Activated naive CD4-positive, alpha-beta T cell treated with anti-CD3 and anti-CD28 coated beads, Interleukin-2, amount 10 ng/mL, durations not matched to agents 7 days and 5 days (primary cell): ENCODE data around the gene GALE.
"Not testable (repeated sequence)": the region's sequence is repeated elsewhere in the genome, so short reads cannot be mapped to it uniquely, and the experiment has no call there.

ENCODE experiments used
- CTCF ChIA-PET: fragments of 350-600 bp; sonication (Branson Sonifier 250); formaldehyde crosslinking; loops from one replicate; lab custom pipeline; 2021; ENCODE audit warnings: antibody characterized with exemption; lab: Charles Lee
- DNase-seq: peaks from one replicate; pipeline ENCODE4 v3.0.0-alpha.2; 2020
- H3K27ac Mint-ChIP-seq: one replicate; pipeline ENCODE4 v1.8.0; 2021; ENCODE audit warnings: mild to moderate bottlenecking, moderate library complexity, mixed read lengths
- H3K27me3 Mint-ChIP-seq: one replicate; pipeline ENCODE4 v1.8.0; 2021; ENCODE audit warnings: mild to moderate bottlenecking, mixed read lengths
- H3K36me3 Mint-ChIP-seq: one replicate; pipeline ENCODE4 v1.8.0; 2021; ENCODE audit warnings: mixed read lengths
- H3K4me1 Mint-ChIP-seq: one replicate; pipeline ENCODE4 v1.8.0; 2021; ENCODE audit warnings: mixed read lengths
- H3K4me3 Mint-ChIP-seq: one replicate; pipeline ENCODE4 v1.8.0; 2021; ENCODE audit warnings: mild to moderate bottlenecking, moderate library complexity, mixed read lengths
- H3K9me3 Mint-ChIP-seq: one replicate; pipeline ENCODE4 v1.8.0; 2021; ENCODE audit warnings: mixed read lengths

GALE gene

DNA sequence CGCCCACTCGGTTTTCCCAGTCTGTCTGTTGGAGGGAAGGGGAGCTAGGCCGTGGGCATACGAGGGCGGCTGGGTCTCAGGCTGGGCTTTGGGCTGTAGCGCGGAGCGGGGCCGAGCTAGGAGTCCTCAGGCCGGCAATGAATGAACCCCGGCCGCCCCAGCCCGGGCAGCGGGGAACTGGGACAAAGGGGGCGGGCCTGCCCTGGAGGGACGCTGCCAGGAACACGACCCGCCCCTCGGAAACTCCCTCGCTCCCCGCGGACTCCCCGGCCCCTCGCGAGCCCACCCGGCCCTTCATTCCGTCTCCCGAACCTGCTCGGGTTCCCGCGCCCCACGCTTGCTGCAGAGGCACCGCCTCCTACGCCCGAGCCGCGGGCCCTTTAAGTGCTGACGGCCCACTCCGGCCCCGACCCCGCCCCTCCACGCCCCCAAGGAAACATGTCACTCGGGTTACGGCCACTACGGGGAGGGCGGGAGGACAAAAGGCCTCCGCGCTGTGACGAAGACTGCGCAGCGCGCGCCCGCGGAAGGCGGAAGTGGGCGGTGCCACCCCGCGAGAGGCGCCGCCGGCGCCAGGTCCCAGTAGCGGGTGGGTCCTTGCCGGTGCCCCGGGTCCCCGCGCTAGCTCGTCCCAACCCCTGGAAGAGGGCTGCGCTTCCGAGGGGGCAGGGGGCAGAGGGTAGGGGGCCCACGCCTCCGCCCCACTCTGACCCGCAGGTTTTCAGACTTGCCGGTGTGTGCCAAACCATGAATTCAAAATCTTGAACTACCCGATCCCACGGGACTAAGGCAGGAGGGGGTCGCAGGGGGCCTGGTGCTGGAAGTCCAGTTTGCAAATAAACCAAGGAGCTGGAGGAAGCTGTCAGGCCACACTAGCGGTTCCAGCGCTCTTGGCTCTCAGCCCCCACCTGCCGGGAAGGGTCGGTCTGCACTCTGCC is at the start of gene GALE:
Gene GALE, minus strand, starts transcription at position 355 of the 938 bp plus-strand sequence. CDS start 1,747 bp downstream, outside the sequence.
- H3K4me1 Mint-ChIP-seq, result peaks cover 24% of the 10 kb centered on the region
- CTCF ChIA-PET, result interaction anchor here (1.5 to 2.1 kb wide), 4 partner anchors 10 to 29 kb away, joined by 3 to 8 read pairs (median 7); partner anchors contain the start of gene PITHD1
- peak within 1 kb of the TSS; percentile 90 for H3K27ac Mint-ChIP-seq
- H3K4me3 Mint-ChIP-seq, result peak within 1 kb of the TSS; percentile 93
- H3K9me3 Mint-ChIP-seq, result no peaks in the 10 kb centered on the region
- DNase-seq, result peak; percentile 98
- H3K36me3 Mint-ChIP-seq, result peaks cover 29% of the 10 kb centered on the region
- H3K27me3 Mint-ChIP-seq, result no peaks in the 10 kb centered on the region

DNA sequence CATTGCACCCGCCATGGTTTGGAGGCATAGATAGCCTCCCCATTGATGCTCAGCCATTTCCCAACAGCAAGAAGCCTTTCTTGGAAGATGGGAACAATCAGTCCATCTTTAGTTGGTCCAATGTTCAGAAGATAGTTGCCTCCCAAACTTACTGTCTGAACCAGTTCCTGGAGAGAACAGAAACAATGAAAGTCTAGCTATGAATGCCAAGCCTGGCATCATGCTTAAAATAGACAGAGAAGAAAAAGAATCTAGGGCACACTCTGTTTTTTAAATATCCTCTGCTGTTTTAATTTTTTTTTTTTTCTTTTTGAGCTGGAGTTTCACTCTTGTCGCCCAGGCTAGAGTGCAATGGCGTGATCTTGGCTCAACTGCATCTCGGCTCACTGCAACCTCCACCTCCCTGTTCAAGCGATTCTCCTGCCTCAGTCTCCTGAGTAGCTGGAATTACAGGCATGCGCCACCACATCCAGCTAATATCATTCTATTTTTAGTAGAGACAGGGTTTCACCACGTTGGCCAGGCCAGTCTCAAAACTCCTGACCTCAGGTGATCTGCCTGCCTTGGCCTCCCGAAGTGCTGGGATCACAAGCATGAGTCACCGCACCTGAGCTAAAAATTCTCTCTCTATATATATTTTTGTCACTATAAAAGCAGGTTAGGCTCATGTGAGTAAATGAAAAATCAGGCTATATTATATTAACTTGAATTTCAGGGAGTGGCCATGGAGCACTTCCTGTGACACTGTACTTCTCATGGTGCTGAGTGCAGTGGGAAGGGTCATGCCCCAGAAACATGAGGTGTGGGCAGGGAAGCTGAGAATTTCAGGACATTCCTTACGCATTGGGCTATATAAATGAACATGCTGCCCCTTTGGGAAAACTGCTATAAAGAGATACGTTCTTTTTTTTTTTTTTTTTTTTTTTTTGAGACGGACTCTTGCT is 48.4 kb upstream of the GALE start:
- no peak overlapping the region for H3K27ac Mint-ChIP-seq
- no peak overlapping the region for H3K4me3 Mint-ChIP-seq
- DNase-seq, result no peak
- peaks cover 25% of the 10 kb centered on the region for H3K36me3 Mint-ChIP-seq
- no peaks in the 10 kb centered on the region for H3K4me1 Mint-ChIP-seq
- H3K9me3 Mint-ChIP-seq, result no peaks in the 10 kb centered on the region
- H3K27me3 Mint-ChIP-seq, result no peaks in the 10 kb centered on the region
- CTCF ChIA-PET, result no interaction called here

DNA sequence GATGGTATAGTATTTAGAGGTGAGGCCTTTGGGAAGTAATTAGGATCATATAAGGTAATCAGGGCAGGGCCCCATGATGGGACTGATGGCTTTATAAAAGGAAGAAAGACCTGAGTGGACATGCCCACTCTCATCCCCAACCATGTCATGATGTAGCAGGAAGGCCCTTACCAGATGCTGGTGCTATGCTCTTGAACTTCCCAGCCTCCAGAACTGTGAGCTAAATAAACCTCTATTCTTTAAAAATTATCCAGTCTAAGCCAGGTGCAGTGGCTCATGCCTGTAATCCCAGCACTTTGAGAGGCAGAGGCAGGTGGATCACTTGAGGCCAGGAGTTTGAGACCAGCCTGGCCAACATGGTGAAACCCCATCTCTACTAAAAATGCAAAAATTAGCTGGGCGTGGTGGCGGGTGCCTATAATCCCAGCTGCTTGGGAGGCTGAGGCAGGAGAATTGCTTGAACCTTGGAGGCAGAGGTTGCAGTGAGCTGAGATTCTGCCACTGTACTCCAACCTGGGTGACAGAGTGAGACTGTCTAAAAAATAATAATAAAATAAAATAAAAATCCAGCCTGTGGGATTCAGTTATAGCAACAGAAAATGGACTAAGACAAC is 47.0 kb upstream of the GALE start:
- peaks cover 25% of the 10 kb centered on the region for H3K36me3 Mint-ChIP-seq
- H3K27ac Mint-ChIP-seq, CTCF ChIA-PET, H3K4me3 Mint-ChIP-seq, H3K27me3 Mint-ChIP-seq, DNase-seq, H3K4me1 Mint-ChIP-seq, H3K9me3 Mint-ChIP-seq: not testable (repeated sequence)

DNA sequence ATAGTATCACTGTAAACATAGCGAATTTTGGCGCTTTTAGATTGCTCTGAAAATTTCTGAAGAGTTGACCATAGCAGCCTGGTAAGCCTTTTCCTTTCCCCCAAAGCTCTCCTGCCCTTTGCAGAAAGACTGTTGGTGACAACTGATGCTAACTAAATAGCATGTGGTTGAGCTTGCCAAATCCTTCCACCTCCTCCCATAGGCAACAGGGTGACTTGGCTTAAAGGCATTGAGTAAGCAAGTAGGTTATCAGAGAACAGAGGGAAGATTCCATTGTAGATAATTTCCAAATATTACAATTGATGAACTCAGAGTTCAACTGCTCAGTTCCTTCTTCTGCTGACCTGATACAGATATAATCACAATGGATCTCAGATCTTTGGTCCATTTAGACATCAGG is 44.6 kb upstream of the GALE start:
- H3K36me3 Mint-ChIP-seq, result peaks cover 22% of the 10 kb centered on the region
- H3K27me3 Mint-ChIP-seq, result no peaks in the 10 kb centered on the region
- H3K27ac Mint-ChIP-seq, result no peak overlapping the region
- no peaks in the 10 kb centered on the region for H3K9me3 Mint-ChIP-seq
- DNase-seq, result no peak
- no peak overlapping the region for H3K4me3 Mint-ChIP-seq
- no peaks in the 10 kb centered on the region for H3K4me1 Mint-ChIP-seq
- CTCF ChIA-PET, result interaction anchor here (1.1 to 1.2 kb wide), 2 partner anchors 29 to 34 kb away, joined by 3 read pairs; no protein-coding TSS in a partner anchor

- H3K4me1 Mint-ChIP-seq, result peaks cover under 1% of the 10 kb centered on the region
- no peak overlapping the region for H3K27ac Mint-ChIP-seq
- H3K36me3 Mint-ChIP-seq, result peaks cover 22% of the 10 kb centered on the region
- no peaks in the 10 kb centered on the region for H3K9me3 Mint-ChIP-seq
- peaks cover under 1% of the 10 kb centered on the region for H3K27me3 Mint-ChIP-seq
- CTCF ChIA-PET, result interaction anchor here (1.0 to 1.1 kb wide), 3 partner anchors 8 to 25 kb away, joined by 3 to 4 read pairs (median 4); partner anchors contain the start of gene FUCA1
- no peak for DNase-seq
- H3K4me3 Mint-ChIP-seq, result no peak overlapping the region
These were observed 43.1 kb upstream of the GALE start for GRCh38 chr1:23843644-23844043.

- CTCF ChIA-PET, result interaction anchor here (0.7 to 0.9 kb wide), 5 partner anchors 27 to 67 kb away, joined by 3 to 4 read pairs (median 3); no protein-coding TSS in a partner anchor
- no peaks in the 10 kb centered on the region for H3K36me3 Mint-ChIP-seq
These were observed 37.9 kb upstream of the GALE start for GRCh38 chr1:23838401-23838866.

GRCh38 chr1:23837908-23838307 is 37.4 kb upstream of the GALE start:
- CTCF ChIA-PET, result interaction anchor here (0.8 to 0.9 kb wide), 2 partner anchors 66 kb away, joined by 3 read pairs; no protein-coding TSS in a partner anchor
- Mint-ChIP-seq H3K4me3 (peak overlapping the region; percentile 60), H3K27me3 (peaks cover 15% of the 10 kb centered on the region), H3K36me3 (no peaks in the 10 kb centered on the region), H3K9me3 (no peaks in the 10 kb centered on the region), H3K4me1 (peaks cover 12% of the 10 kb centered on the region), H3K27ac (no peak overlapping the region)
- DNase-seq, result peak; percentile 27

More at GRCh38 chr1:23838401-23838866, 37.9 kb upstream of the GALE start:
- peak; percentile 83 for DNase-seq
- peak overlapping the region; percentile 60 for H3K4me3 Mint-ChIP-seq
- H3K4me1 Mint-ChIP-seq, result peaks cover 12% of the 10 kb centered on the region
- H3K27ac Mint-ChIP-seq, result no peak overlapping the region
- H3K27me3 Mint-ChIP-seq, result peaks cover 15% of the 10 kb centered on the region
- H3K9me3 Mint-ChIP-seq, result no peaks in the 10 kb centered on the region

- H3K27me3 Mint-ChIP-seq, result peaks cover 15% of the 10 kb centered on the region
These were observed 35.5 kb upstream of the GALE start for GRCh38 chr1:23836037-23836436.

GRCh38 chr1:23834156-23834555 is 33.6 kb upstream of the GALE start:
- Mint-ChIP-seq H3K4me1 (peaks cover 12% of the 10 kb centered on the region), H3K27me3 (peaks cover 15% of the 10 kb centered on the region)
- CTCF ChIA-PET, result interaction anchor here (0.6 kb wide), 1 partner anchor 25 kb away, joined by 3 read pairs; no protein-coding TSS in a partner anchor
- H3K36me3 Mint-ChIP-seq, DNase-seq, H3K9me3 Mint-ChIP-seq, H3K4me3 Mint-ChIP-seq, H3K27ac Mint-ChIP-seq: not testable (repeated sequence)

More at GRCh38 chr1:23836037-23836436, 35.5 kb upstream of the GALE start:
- no peaks in the 10 kb centered on the region for H3K36me3 Mint-ChIP-seq
- H3K4me1 Mint-ChIP-seq, result peaks cover 12% of the 10 kb centered on the region
- CTCF ChIA-PET, result no interaction called here
- DNase-seq, result no peak
- H3K4me3 Mint-ChIP-seq, result no peak overlapping the region
- no peaks in the 10 kb centered on the region for H3K9me3 Mint-ChIP-seq
- no peak overlapping the region for H3K27ac Mint-ChIP-seq

- Mint-ChIP-seq H3K4me1 (peaks cover 25% of the 10 kb centered on the region), H3K4me3 (no peak overlapping the region), H3K9me3 (no peaks in the 10 kb centered on the region), H3K36me3 (peaks cover 9% of the 10 kb centered on the region), H3K27me3 (peaks cover 4% of the 10 kb centered on the region), H3K27ac (no peak overlapping the region)
- CTCF ChIA-PET, result no interaction called here
- DNase-seq, result no peak
These were observed 27.2 kb upstream of the GALE start for GRCh38 chr1:23827717-23828116.

DNA sequence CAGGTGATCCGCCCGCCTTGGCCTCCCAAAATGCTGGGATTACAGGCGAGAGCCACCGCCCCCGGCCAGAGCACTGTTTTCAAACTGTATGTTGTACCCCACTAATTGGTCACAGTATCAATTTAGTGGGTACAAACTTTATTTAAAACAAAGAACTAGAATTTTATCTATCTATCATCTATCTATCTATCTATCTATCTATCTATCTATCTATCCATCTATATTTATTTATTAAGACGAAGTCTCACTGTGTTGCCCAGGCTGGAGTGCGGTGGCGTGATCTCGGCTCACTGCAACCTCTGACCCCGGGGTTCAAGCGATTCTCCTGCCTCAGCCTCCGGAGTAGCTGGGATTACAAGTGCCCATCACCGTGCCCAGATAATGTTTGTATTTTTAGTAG is 26.0 kb upstream of the GALE start:
- not testable (repeated sequence) for H3K36me3 Mint-ChIP-seq, H3K27me3 Mint-ChIP-seq, H3K9me3 Mint-ChIP-seq, H3K4me3 Mint-ChIP-seq, DNase-seq
- Mint-ChIP-seq H3K4me1 (peaks cover 25% of the 10 kb centered on the region), H3K27ac (peak overlapping the region; percentile 28)
- CTCF ChIA-PET, result interaction anchor here (4.5 kb wide), 1 partner anchor 16 kb away, joined by 26 read pairs; no protein-coding TSS in a partner anchor

GRCh38 chr1:23825762-23826522 is 25.4 kb upstream of the GALE start:
- Mint-ChIP-seq H3K4me1 (peaks cover 25% of the 10 kb centered on the region), H3K27me3 (peaks cover 4% of the 10 kb centered on the region), H3K9me3 (no peaks in the 10 kb centered on the region), H3K36me3 (peaks cover 9% of the 10 kb centered on the region), H3K27ac (peak overlapping the region; percentile 91), H3K4me3 (peak overlapping the region; percentile 95)
- CTCF ChIA-PET, result interaction anchor here (4.5 kb wide), 1 partner anchor 15 kb away, joined by 26 read pairs; no protein-coding TSS in a partner anchor
- no peak for DNase-seq
